ENCODE results near the gene SMO.

Gene SMO

DNA sequence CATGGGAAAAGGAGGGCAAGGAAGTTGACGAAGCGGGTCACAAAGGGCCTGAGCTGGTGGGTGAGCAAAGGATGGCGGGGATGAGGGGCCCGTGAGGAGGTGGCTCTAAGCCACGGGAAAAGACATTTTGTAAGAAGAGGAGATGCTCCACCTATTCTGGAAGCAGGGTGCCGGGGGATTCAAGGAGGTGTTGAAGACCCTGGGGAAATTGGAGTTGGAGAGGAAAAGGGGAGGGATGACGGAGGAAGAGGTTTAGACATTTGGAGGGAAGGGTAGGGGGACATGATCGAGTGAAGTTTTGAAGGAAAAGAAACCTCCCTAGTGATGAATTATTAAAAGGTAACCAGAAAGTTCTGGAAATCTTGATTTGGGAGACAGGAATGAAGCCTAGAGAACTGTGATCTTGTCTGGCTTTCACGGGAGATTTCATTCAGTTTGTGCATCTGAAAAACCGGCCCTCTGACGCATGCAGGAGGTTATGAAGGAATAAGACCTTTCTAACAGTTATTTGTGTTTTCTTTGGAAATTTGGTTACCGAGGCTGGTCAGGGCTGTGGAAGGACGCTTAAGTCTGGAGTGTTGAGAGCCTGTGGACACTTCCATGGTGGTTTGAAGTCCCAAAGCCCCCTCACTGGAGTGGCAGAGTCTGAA lies 1.4 kb downstream of the SMO start:
- Mint-ChIP-seq H3K36me3 (no peaks in the 10 kb centered on the region), H3K4me3 (peak overlapping the region; percentile 65), H3K4me1 (peaks cover 6% of the 10 kb centered on the region), H3K9me3 (no peaks in the 10 kb centered on the region), H3K27ac (no peak overlapping the region)
- ATAC-seq: no peak
- no peak for DNase-seq (ENCODE audit: low spot score in 2 of 2)

GRCh38 chr7:129191272-129191671 lies 2.8 kb downstream of the SMO start:
- Mint-ChIP-seq H3K4me1 (peaks cover 6% of the 10 kb centered on the region), H3K27ac (no peak overlapping the region), H3K36me3 (no peaks in the 10 kb centered on the region), H3K4me3 (no peak overlapping the region), H3K9me3 (no peaks in the 10 kb centered on the region)
- no peak for DNase-seq (ENCODE audit: low spot score in 2 of 2)
- no peak for ATAC-seq

DNA sequence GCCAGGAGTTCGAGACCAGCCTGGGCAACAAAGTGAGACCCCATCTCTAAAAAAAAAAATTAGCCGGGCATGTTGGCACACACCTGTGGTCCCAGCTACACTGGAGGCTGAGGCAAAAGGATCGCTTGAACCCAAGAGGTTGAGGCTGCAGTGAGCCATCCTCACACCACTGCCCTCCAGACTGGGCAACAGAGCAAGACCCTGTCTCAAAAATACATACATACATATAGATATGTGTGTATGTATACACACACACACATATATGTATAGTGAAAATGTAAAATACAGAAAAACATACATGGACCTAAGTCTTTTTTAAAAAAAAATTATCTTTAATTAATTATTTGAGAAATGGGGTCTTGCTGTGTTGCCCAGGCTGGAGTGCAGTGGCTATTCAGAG lies 5.5 kb downstream of the SMO start:
- Mint-ChIP-seq H3K9me3 (no peaks in the 10 kb centered on the region), H3K4me3 (no peak overlapping the region), H3K27ac (no peak overlapping the region), H3K36me3 (no peaks in the 10 kb centered on the region), H3K4me1 (peaks cover 6% of the 10 kb centered on the region)
- ATAC-seq (no peak), DNase-seq (ENCODE audit: low spot score in 2 of 2) (no peak)

DNA sequence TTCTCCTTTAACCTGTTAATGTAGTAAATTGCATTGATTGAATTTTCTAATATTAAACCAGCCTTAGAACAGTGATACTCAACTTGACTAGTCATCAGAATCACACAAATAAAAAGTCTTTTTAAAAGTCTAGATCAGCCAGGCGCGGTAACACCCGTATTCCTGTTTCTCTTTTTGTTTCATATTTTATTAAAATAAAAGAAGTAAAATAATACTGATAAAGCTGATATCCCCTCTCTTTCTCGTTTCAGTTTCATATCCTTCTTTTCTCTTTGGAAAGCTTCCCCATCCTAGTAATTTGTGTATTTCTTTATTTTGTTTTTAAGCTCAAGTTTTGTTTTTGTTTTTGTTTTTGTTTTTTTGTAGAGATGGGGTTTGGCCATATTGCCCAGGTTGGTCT lies 9.3 kb downstream of the SMO start:
- Mint-ChIP-seq H3K27ac (no peak overlapping the region), H3K9me3 (no peaks in the 10 kb centered on the region), H3K4me1 (no peaks in the 10 kb centered on the region), H3K36me3 (no peaks in the 10 kb centered on the region), H3K4me3 (no peak overlapping the region)
- DNase-seq (ENCODE audit: low spot score in 2 of 2) (no peak), ATAC-seq (no peak)

DNA sequence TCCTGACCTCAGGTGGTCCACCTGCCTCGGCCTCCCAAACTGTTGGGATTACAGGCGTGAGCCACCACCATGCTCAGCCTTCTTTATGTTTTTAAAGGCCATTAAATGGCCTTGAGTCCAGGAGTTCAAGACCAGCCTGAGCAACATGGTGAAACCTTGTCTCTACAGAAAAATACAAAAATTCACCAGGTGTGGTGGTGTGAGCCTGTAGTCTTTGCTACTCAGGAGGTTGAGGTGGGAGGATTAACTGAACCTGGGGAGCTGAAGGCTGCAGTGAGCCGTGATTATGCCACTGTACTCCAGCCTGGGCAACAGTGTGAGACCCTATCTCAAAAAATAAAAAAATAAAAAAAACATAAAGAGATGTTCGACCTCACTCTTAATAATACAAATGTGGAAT lies 11.0 kb downstream of the SMO start:
- no peak overlapping the region for H3K4me3 Mint-ChIP-seq
- ATAC-seq: no peak
- H3K4me1 Mint-ChIP-seq: no peaks in the 10 kb centered on the region
- H3K36me3 Mint-ChIP-seq: no peaks in the 10 kb centered on the region
- no peak overlapping the region for H3K27ac Mint-ChIP-seq
- DNase-seq (ENCODE audit: low spot score in 2 of 2): no peak
- H3K9me3 Mint-ChIP-seq: no peaks in the 10 kb centered on the region

DNA sequence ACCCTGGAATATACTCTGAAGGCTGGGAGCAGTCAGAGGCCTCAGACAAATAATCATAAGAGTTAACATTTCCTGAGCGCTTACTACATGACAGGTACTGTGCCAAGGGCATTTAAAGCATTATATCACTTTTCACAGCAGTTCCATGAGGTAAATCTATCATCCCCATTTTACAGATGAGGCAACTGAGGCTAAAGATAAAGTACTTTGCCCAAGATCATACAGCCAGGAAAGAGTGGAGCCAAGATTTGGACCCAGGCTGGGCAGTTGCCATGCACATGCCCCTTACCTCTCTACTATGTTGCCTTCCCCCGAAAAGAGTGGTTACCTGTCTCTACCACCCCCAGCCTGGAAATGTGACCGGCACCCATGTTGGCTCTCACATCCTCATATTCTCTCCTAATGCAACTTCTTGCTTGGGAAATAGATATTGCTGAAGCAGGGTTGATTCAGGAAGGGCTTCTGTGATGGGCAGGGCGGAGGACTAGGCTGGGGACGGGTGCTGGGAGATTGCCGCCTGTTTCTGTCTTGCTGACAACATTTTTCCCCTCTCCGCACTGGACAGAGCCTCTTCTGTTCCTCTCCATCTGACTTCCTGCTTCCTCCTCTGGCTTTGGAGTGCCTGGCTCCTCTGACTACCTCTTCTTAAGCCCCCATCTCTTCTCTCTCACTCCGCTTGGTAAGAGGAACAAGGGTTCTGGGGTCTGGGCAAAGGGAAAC lies 13.8 kb downstream of the SMO start:
- no peak overlapping the region for H3K27ac Mint-ChIP-seq
- H3K4me1 Mint-ChIP-seq: peaks cover 11% of the 10 kb centered on the region
- no peak overlapping the region for H3K4me3 Mint-ChIP-seq
- no peaks in the 10 kb centered on the region for H3K36me3 Mint-ChIP-seq
- ATAC-seq (no peak), DNase-seq (ENCODE audit: low spot score in 2 of 2) (no peak)
- H3K9me3 Mint-ChIP-seq: no peaks in the 10 kb centered on the region

GRCh38 chr7:129203050-129203741 lies 14.8 kb downstream of the SMO start:
- Mint-ChIP-seq H3K4me3 (no peak overlapping the region), H3K36me3 (no peaks in the 10 kb centered on the region), H3K9me3 (no peaks in the 10 kb centered on the region), H3K27ac (no peak overlapping the region), H3K4me1 (peaks cover 11% of the 10 kb centered on the region)
- DNase-seq (ENCODE audit: low spot score in 2 of 2): no peak
- no peak for ATAC-seq

GRCh38 chr7:129205126-129205818 lies 16.8 kb downstream of the SMO start:
- peaks cover 11% of the 10 kb centered on the region for H3K4me1 Mint-ChIP-seq

GRCh38 chr7:129205987-129206785 lies 17.8 kb downstream of the SMO start:
- DNase-seq (ENCODE audit: low spot score in 2 of 2) (no peak), ATAC-seq (peak; percentile 75)
- Mint-ChIP-seq H3K4me3 (no peak overlapping the region), H3K36me3 (no peaks in the 10 kb centered on the region), H3K4me1 (peaks cover 11% of the 10 kb centered on the region), H3K27ac (no peak overlapping the region), H3K9me3 (no peaks in the 10 kb centered on the region)

More at GRCh38 chr7:129205126-129205818, 16.8 kb downstream of the SMO start:
- Mint-ChIP-seq H3K27ac (no peak overlapping the region), H3K4me3 (no peak overlapping the region), H3K36me3 (no peaks in the 10 kb centered on the region), H3K9me3 (no peaks in the 10 kb centered on the region)
- DNase-seq (ENCODE audit: low spot score in 2 of 2) (no peak), ATAC-seq (no peak)

- Mint-ChIP-seq H3K4me3 (no peak overlapping the region), H3K27ac (no peak overlapping the region), H3K4me1 (peaks cover 11% of the 10 kb centered on the region), H3K9me3 (no peaks in the 10 kb centered on the region), H3K36me3 (no peaks in the 10 kb centered on the region)
- ATAC-seq (no peak), DNase-seq (ENCODE audit: low spot score in 2 of 2) (no peak)
Observed at GRCh38 chr7:129208667-129209066, 20.2 kb downstream of the SMO start.

DNA sequence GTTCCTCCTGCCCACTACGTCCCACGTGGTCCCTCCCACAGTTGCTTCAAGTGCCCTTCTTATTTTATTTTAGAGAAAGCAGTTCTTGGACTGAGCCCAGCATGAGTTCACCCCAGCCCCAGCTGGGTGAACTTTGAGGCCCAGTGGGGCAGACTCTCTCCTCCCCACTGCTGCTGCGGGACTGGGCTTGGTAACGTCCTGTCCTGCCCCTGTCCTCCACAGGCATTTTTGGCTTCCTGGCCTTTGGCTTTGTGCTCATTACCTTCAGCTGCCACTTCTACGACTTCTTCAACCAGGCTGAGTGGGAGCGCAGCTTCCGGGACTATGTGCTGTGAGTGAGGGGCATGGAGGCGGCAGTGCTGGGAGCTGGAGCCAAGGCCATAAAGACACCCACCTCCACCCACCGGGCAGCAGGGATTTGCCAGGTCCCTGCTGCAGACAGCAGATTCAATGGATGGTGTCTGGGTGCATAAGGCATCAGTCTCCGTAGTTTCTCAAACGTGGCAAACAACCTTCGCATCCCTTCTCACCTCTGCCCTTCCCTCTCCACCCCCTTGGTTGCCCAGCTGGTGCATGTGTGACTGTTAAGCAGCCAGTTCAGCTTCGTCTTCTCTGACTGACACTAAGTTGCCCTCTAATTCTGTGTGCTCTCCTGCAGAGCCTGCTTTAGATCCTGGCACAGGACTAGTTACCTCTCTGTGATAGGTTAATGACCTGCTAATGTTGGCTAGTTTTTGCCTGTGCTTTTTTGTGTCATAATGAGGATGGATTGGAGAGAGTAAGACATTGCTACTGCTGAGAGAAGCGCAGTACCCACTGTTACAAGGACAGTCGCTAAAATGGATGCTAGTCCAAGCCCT lies 20.9 kb downstream of the SMO start:
- H3K9me3 Mint-ChIP-seq: no peaks in the 10 kb centered on the region
- peaks cover 11% of the 10 kb centered on the region for H3K4me1 Mint-ChIP-seq
- H3K36me3 Mint-ChIP-seq: no peaks in the 10 kb centered on the region
- ATAC-seq (no peak), DNase-seq (ENCODE audit: low spot score in 2 of 2) (no peak)
- H3K4me3 Mint-ChIP-seq: no peak overlapping the region
- H3K27ac Mint-ChIP-seq: no peak overlapping the region

- no peak overlapping the region for H3K4me3 Mint-ChIP-seq
- H3K9me3 Mint-ChIP-seq: no peaks in the 10 kb centered on the region
- DNase-seq (ENCODE audit: low spot score in 2 of 2) (peak; percentile 66 to 88), ATAC-seq (peak; percentile 77)
- H3K36me3 Mint-ChIP-seq: no peaks in the 10 kb centered on the region
- H3K27ac Mint-ChIP-seq: no peak overlapping the region
- H3K4me1 Mint-ChIP-seq: peaks cover 9% of the 10 kb centered on the region
Observed at GRCh38 chr7:129210256-129210988, 22.0 kb downstream of the SMO start.

GRCh38 chr7:129210989-129211312 lies 22.5 kb downstream of the SMO start:
- ATAC-seq: no peak
- Mint-ChIP-seq H3K4me3 (no peak overlapping the region), H3K4me1 (peaks cover 4% of the 10 kb centered on the region), H3K36me3 (no peaks in the 10 kb centered on the region), H3K27ac (no peak overlapping the region), H3K9me3 (no peaks in the 10 kb centered on the region)
- no peak for DNase-seq (ENCODE audit: low spot score in 2 of 2)

- no peaks in the 10 kb centered on the region for H3K36me3 Mint-ChIP-seq
- peak overlapping the region; percentile 20 for H3K27ac Mint-ChIP-seq
- H3K9me3 Mint-ChIP-seq: no peaks in the 10 kb centered on the region
- no peak for DNase-seq (ENCODE audit: low spot score in 2 of 2)
- ATAC-seq: no peak
- H3K4me1 Mint-ChIP-seq: no peaks in the 10 kb centered on the region
- H3K4me3 Mint-ChIP-seq: no peak overlapping the region
Observed at GRCh38 chr7:129212126-129212525, 23.7 kb downstream of the SMO start.

Measured in stimulated activated effector memory CD8-positive, alpha-beta T cell treated with anti-CD3 and anti-CD28 coated beads, Interleukin-12 subunit alpha, Interleukin-12 subunit beta, amount 100 ng/mL, for 72 hours (primary cell).